Nephron (organoid): ENCODE measurements around the gene TRAPPC10.

Experiments
- H3K27ac Mint-ChIP-seq, 3 experiments: 2 replicates each; pipeline ENCODE4 v1.8.0; 2020; ENCODE audit warnings: mixed read lengths in 3 of 3, mild to moderate bottlenecking in 2 of 3, moderate library complexity in 1 of 3
- H3K27me3 Mint-ChIP-seq: 2 replicates; pipeline ENCODE4 v1.8.0; 2021; ENCODE audit warnings: low read depth, mild to moderate bottlenecking, moderate library complexity, mixed read lengths
- H3K36me3 Mint-ChIP-seq: 2 replicates; pipeline ENCODE4 v1.8.0; 2020; ENCODE audit warnings: low read depth, mixed read lengths
- H3K4me1 Mint-ChIP-seq: 2 replicates; pipeline ENCODE4 v1.8.0; 2020; ENCODE audit warnings: mixed read lengths
- H3K4me3 Mint-ChIP-seq, 3 experiments: 2 replicates each; pipeline ENCODE4 v1.8.0; 2020; ENCODE audit warnings: mild to moderate bottlenecking in 3 of 3, mixed read lengths in 3 of 3, moderate library complexity in 2 of 3
- H3K9me3 Mint-ChIP-seq: 2 replicates; pipeline ENCODE4 v1.8.0; 2020; ENCODE audit warnings: mixed read lengths
- TF ChIP-seq, protein P1 (sequence below), 3 experiments: fragments of 200-600 bp; sonication (generic); IDR thresholded peaks; one replicate each; pipeline ENCODE4 v1.5.0; 2021; ENCODE audit warnings: antibody characterized with exemption in 3 of 3; ENCODE audit not compliant: unreplicated experiment in 3 of 3

TRAPPC10 gene

DNA sequence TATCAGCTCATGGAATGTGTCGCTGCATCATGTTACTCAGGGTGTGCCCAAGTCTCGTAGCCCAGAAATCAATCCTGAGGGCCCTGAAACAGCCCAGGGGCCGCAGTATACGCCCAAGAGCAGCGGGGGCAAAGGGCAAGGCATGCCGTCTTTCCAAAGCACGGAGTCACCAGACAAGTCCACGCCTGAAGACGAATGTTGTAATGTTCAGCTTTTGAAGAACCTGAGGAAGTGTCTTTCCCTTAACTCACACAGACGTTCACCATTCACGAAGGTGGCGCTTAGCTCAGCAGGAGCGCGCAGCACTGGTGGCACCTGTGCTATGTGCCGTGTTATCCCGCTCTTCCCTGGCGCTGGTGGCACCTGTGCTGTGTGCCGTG, 76.3 kb downstream of the TRAPPC10 start:
- TF ChIP-seq, protein P1, sequence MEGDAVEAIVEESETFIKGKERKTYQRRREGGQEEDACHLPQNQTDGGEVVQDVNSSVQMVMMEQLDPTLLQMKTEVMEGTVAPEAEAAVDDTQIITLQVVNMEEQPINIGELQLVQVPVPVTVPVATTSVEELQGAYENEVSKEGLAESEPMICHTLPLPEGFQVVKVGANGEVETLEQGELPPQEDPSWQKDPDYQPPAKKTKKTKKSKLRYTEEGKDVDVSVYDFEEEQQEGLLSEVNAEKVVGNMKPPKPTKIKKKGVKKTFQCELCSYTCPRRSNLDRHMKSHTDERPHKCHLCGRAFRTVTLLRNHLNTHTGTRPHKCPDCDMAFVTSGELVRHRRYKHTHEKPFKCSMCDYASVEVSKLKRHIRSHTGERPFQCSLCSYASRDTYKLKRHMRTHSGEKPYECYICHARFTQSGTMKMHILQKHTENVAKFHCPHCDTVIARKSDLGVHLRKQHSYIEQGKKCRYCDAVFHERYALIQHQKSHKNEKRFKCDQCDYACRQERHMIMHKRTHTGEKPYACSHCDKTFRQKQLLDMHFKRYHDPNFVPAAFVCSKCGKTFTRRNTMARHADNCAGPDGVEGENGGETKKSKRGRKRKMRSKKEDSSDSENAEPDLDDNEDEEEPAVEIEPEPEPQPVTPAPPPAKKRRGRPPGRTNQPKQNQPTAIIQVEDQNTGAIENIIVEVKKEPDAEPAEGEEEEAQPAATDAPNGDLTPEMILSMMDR (IDR thresholded peaks at IDR 0.05; ENCODE audit: unreplicated experiment in 3 of 3): no peak
- H3K27me3 Mint-ChIP-seq: no peaks in the 10 kb centered on the region
- H3K27ac Mint-ChIP-seq: peak overlapping the region in 2 of 3 experiments; percentile 80 to 92
- peaks cover 61% of the 10 kb centered on the region for H3K36me3 Mint-ChIP-seq
- peaks cover 7% of the 10 kb centered on the region for H3K4me1 Mint-ChIP-seq
- H3K9me3 Mint-ChIP-seq: no peaks in the 10 kb centered on the region
- no peak overlapping the region for H3K4me3 Mint-ChIP-seq

DNA sequence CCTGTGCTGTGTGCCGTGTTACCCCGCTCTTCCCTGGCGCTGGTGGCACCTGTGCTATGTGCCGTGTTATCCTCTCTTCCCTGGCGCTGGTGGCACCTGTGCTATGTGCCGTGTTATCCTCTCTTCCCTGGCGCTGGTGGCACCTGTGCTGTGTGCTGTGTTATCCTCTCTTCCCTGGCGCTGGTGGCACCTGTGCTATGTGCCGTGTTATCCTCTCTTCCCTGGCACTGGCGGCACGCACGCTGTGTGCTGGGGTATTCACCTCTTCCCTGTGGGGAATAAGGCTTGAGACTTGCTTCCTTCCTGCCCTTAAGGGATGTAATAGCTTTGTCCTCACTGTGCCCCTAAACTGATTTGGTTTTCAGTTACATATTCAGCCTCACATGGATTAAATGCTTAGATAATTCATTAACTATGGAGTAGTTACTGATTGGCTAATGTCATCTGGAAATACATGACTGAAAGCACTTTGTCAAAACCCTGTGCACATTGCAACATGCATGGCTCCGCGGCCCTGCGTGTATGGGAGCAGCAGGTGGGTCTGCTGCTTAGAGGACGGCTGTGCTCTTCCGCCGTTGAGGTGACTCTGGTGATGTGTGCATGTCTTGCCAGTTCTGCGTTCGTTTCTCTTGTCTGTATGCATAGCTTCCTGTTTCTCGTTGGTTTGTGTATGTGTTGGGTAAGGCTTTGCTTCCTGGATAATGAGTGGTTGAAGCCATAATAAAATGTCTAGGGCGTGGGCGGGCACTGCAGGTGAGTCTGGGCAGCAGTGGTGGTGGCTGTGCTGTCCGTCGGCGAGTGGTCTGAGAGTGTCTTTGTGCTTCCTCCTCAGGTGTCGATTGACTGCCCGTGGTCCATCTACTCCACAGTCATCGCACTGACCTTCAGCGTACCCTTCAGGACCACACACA, 77.1 kb downstream of the TRAPPC10 start:
- H3K27me3 Mint-ChIP-seq: no peaks in the 10 kb centered on the region
- peaks cover 13% of the 10 kb centered on the region for H3K4me1 Mint-ChIP-seq
- peak overlapping the region; percentile 80 to 92 (median 87) for H3K27ac Mint-ChIP-seq
- peaks cover 63% of the 10 kb centered on the region for H3K36me3 Mint-ChIP-seq
- H3K4me3 Mint-ChIP-seq: peak overlapping the region in 2 of 3 experiments; percentile 42 to 49
- TF ChIP-seq, protein P1 (IDR thresholded peaks at IDR 0.05; ENCODE audit: unreplicated experiment in 3 of 3): no peak
- H3K9me3 Mint-ChIP-seq: no peaks in the 10 kb centered on the region

DNA sequence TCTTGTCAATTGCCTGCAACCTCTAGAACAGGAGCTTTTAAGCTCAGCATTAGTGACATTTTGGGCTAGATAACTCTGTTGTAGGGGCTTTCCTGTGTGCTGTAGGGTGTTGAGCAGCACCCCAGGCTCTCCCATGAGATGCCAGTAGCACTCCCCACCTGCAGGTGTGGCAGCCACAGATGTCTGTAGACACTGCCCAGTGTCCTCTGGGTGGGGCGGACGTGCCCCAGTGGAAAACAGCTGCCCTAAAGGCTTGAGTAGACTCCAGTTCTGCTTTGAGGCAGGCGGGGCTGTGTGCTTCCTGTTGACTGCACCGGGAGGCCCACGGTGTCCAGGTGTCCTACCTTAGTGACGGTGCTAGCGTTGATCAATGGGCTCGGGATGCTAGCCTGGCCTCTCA, 78.2 kb downstream of the TRAPPC10 start:
- H3K27ac Mint-ChIP-seq: peak overlapping the region; percentile 80 to 92 (median 87)
- no peaks in the 10 kb centered on the region for H3K9me3 Mint-ChIP-seq
- no peaks in the 10 kb centered on the region for H3K27me3 Mint-ChIP-seq
- H3K36me3 Mint-ChIP-seq: peaks cover 57% of the 10 kb centered on the region
- peaks cover 18% of the 10 kb centered on the region for H3K4me1 Mint-ChIP-seq
- H3K4me3 Mint-ChIP-seq: peak overlapping the region in 1 of 3 experiments; percentile 9
- TF ChIP-seq, protein P1 (IDR thresholded peaks at IDR 0.05; ENCODE audit: unreplicated experiment in 3 of 3): no peak

DNA sequence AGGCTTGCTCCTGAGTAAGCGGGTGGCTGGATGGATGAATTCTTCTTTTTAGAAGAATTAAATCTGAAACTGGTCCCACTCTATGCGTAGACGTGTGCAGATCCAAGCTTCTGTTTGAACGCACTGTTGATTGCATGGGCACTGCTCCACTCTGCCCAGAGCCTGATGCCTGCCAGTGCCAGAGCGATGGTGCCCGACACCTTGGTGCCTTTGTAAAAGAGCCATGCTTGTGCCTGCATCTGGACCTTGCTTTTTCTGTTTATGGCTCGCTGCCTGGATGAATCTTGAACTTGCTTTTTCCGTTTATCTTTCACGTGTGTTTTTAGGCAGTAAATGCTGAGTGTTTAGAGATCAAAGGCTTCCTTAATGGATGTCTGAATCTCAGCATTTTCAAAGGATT, 80.1 kb downstream of the TRAPPC10 start:
- Mint-ChIP-seq H3K4me3 (no peak overlapping the region), H3K27ac (peak overlapping the region; percentile 41 to 78 (median 62)), H3K36me3 (peaks cover 46% of the 10 kb centered on the region), H3K4me1 (peaks cover 18% of the 10 kb centered on the region), H3K27me3 (no peaks in the 10 kb centered on the region), H3K9me3 (no peaks in the 10 kb centered on the region)
- TF ChIP-seq, protein P1 (IDR thresholded peaks at IDR 0.05; ENCODE audit: unreplicated experiment in 3 of 3): no peak

DNA sequence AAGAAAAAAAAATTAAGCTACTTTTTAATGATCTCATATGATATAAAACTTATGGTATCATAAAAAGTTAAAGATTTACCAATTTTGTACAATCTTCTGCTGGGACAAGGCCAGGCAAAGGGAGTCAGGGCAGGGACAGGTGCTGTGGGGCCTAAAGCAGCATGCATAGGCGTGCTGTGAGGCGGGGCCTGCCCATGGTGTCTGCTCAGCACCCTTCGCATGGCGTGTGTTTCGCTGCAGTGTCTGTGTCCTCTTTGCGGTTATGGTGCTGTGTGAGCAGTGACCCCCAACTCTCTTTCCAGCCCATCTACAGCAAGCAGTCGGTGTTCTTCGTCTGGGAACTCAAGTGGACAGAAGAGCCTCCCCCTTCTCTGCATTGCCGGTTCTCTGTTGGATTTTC, 81.7 kb downstream of the TRAPPC10 start:
- Mint-ChIP-seq H3K4me3 (peak overlapping the region in 1 of 3 experiments; percentile 38), H3K27ac (peak overlapping the region; percentile 58 to 92 (median 86)), H3K4me1 (peaks cover 18% of the 10 kb centered on the region), H3K27me3 (no peaks in the 10 kb centered on the region), H3K9me3 (no peaks in the 10 kb centered on the region), H3K36me3 (peaks cover 35% of the 10 kb centered on the region)
- TF ChIP-seq, protein P1 (IDR thresholded peaks at IDR 0.05; ENCODE audit: unreplicated experiment in 3 of 3): no peak
